Measurements from ENCODE around the gene KRIT1. TPM values are rescaled to one million over a fixed set of nuclear protein-coding genes. Genes with fewer than 3 reads are reported as not detected.

The KRIT1 gene
- total RNA-seq, 1 donor from 2014 or later = 30.7 TPM

Small RNA genes lying within 50 kb of the gene (microRNA-seq; reads per million reads assigned to microRNA genes)
- gene MIR1285-1 = not detected

Other genes with a start within 250 kb of the KRIT1 start
- 15.8 TPM for gene CYP51A1, start 111.4 kb downstream of the KRIT1 start, total RNA-seq
- not detected for gene LRRD1, start 66.8 kb downstream of the KRIT1 start, total RNA-seq
- gene ANKIB1, start 60 bp upstream of the KRIT1 start, total RNA-seq = 49.9 TPM
- gene GATAD1, start 201.6 kb upstream of the KRIT1 start, total RNA-seq = 15.4 TPM
- gene ERVW-1, start 232.0 kb upstream of the KRIT1 start, total RNA-seq = not detected